ENCODE data around the gene GGT7. TPM values are rescaled to one million over a fixed set of nuclear protein-coding genes. Genes with fewer than 3 reads are reported as not detected.

The GGT7 gene
- total and polyA plus RNA-seq, 3 donors from 2014 or later = 13.4 to 24.1 (median 22.6) TPM

DNA sequence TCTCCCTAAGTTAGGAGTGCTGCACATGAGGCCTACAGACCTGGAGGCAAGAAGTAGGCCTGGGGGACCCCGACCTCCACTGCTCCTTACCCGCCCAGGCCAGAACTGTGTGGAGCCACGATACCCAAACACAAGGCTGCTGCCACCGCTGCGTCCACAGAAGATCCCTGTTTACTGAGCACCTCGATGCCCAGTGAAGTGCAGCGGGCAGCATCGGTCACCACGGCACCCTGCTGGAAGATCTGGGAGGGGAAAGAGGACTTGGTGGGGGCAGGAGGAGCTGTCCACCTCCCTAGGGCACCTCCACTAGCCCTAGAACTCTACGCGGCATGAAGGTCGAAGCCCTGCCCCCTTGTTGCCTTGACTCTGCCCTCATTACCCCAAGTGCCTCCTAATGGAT, 9.9 kb downstream of the GGT7 start:
- H3K27ac ChIP-seq = no peak overlapping the region
- H3K36me3 ChIP-seq (ENCODE audit: low read depth, missing control alignments) = no peaks in the 10 kb centered on the region
- peak overlapping the region in 1 of 2 donors; percentile 12 for H3K4me3 ChIP-seq
- no peaks in the 10 kb centered on the region for H3K4me1 ChIP-seq
- TF ChIP-seq, protein P1, sequence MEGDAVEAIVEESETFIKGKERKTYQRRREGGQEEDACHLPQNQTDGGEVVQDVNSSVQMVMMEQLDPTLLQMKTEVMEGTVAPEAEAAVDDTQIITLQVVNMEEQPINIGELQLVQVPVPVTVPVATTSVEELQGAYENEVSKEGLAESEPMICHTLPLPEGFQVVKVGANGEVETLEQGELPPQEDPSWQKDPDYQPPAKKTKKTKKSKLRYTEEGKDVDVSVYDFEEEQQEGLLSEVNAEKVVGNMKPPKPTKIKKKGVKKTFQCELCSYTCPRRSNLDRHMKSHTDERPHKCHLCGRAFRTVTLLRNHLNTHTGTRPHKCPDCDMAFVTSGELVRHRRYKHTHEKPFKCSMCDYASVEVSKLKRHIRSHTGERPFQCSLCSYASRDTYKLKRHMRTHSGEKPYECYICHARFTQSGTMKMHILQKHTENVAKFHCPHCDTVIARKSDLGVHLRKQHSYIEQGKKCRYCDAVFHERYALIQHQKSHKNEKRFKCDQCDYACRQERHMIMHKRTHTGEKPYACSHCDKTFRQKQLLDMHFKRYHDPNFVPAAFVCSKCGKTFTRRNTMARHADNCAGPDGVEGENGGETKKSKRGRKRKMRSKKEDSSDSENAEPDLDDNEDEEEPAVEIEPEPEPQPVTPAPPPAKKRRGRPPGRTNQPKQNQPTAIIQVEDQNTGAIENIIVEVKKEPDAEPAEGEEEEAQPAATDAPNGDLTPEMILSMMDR (IDR thresholded peaks at IDR 0.05) = no peak
- no peak for TF ChIP-seq POLR2A (IDR thresholded peaks at IDR 0.05)
- intact Hi-C loops (cut with DNase I; ENCODE audit: low total_unique reads) = no loop called here
- H3K9me3 ChIP-seq = no peaks in the 10 kb centered on the region
- WGBS, 2 donors = 53 to 88% methylated on average over 12 of the region's 12 CpGs
- no peak for DNase-seq
- H3K27me3 ChIP-seq = no peaks in the 10 kb centered on the region

GRCh38 chr20:34861386-34862084, 11.1 kb downstream of the GGT7 start:
- Histone ChIP-seq H3K4me3 (no peak overlapping the region), H3K27ac (no peak overlapping the region), H3K9me3 (no peaks in the 10 kb centered on the region), H3K27me3 (no peaks in the 10 kb centered on the region), H3K36me3 (ENCODE audit: low read depth, missing control alignments) (no peaks in the 10 kb centered on the region), H3K4me1 (no peaks in the 10 kb centered on the region)
- intact Hi-C loops (cut with DNase I; ENCODE audit: low total_unique reads) = no loop called here
- WGBS, 2 donors = 90 to 92% methylated on average over 7 of the region's 7 CpGs
- no peak for TF ChIP-seq POLR2A (IDR thresholded peaks at IDR 0.05)
- TF ChIP-seq, protein P1 (IDR thresholded peaks at IDR 0.05) = no peak
- DNase-seq = no peak

GRCh38 chr20:34859826-34860545, 12.7 kb downstream of the GGT7 start:
- TF ChIP-seq, protein P1 (IDR thresholded peaks at IDR 0.05) = no peak
- 91 to 94% methylated on average over 9 of the region's 9 CpGs for WGBS, 2 donors
- no peaks in the 10 kb centered on the region for H3K9me3 ChIP-seq
- no peaks in the 10 kb centered on the region for H3K27me3 ChIP-seq
- intact Hi-C loops (cut with DNase I; ENCODE audit: low total_unique reads) = no loop called here
- H3K27ac ChIP-seq = no peak overlapping the region
- no peaks in the 10 kb centered on the region for H3K4me1 ChIP-seq
- DNase-seq = no peak
- no peak overlapping the region for H3K4me3 ChIP-seq
- no peaks in the 10 kb centered on the region for H3K36me3 ChIP-seq (ENCODE audit: low read depth, missing control alignments)

- H3K27me3 ChIP-seq = no peaks in the 10 kb centered on the region
- no peak for DNase-seq
- no peaks in the 10 kb centered on the region for H3K9me3 ChIP-seq
- 96 to 97% methylated on average over 21 to 26 of the region's 26 CpGs for WGBS, 2 donors
- H3K4me3 ChIP-seq = no peak overlapping the region
- no peak for TF ChIP-seq POLR2A (IDR thresholded peaks at IDR 0.05)
- TF ChIP-seq, protein P1 (IDR thresholded peaks at IDR 0.05) = no peak
- no peak overlapping the region for H3K27ac ChIP-seq
- H3K36me3 ChIP-seq (ENCODE audit: low read depth, missing control alignments) = no peaks in the 10 kb centered on the region
- intact Hi-C loops (cut with DNase I; ENCODE audit: low total_unique reads) = no loop called here
- no peaks in the 10 kb centered on the region for H3K4me1 ChIP-seq
Observed at GRCh38 chr20:34859367-34859766, 13.3 kb downstream of the GGT7 start.
